IMR-90 (cell line): Measurements from ENCODE around the gene HCAR3.

Experiments used
- CHD1 ChIP-seq: IDR thresholded peaks from 2 replicates; pipeline ENCODE4 v1.6.1; 2012; ENCODE audit warnings: low read depth, low read length, improper control_type of control experiment
- CTCF ChIP-seq: conservative IDR thresholded peaks from 2 replicates; pipeline ENCODE4 v1.5.1; 2012; ENCODE audit warnings: mild to moderate bottlenecking, low read depth, low read length, improper control_type of control experiment
- FOS ChIP-seq: fragments of 150-350 bp; IDR thresholded peaks from 2 replicates; pipeline ENCODE4 v1.6.1; 2016; ENCODE audit warnings: low read depth, low read length
- MAFK ChIP-seq: IDR thresholded peaks from 2 replicates; pipeline ENCODE4 v1.6.1; 2012; ENCODE audit warnings: low read depth, low read length, improper control_type of control experiment
- NFE2L2 ChIP-seq: fragments of 150-350 bp; IDR thresholded peaks from 2 replicates; pipeline ENCODE4 v1.6.1; 2016; ENCODE audit warnings: low read depth, mild to moderate bottlenecking, low read length
- POLR2A ChIP-seq: IDR thresholded peaks from 2 replicates; pipeline ENCODE4 v1.6.1; 2012; ENCODE audit warnings: mild to moderate bottlenecking, low read depth, low read length
- RFX5 ChIP-seq: IDR thresholded peaks from 2 replicates; pipeline ENCODE4 v1.8.0; 2012; ENCODE audit warnings: low read depth, mild to moderate bottlenecking, low read length, moderate library complexity
- SMC3 ChIP-seq: fragments of 150-350 bp; IDR thresholded peaks from 2 replicates; pipeline ENCODE4 v1.6.1; 2016; ENCODE audit warnings: low read depth, mild to moderate bottlenecking, antibody characterized with exemption, low read length, moderate library complexity
- USF2 ChIP-seq: fragments of 150-350 bp; IDR thresholded peaks from 2 replicates; pipeline ENCODE4 v1.6.1; 2017; ENCODE audit warnings: mild to moderate bottlenecking, antibody characterized with exemption, low read length, low read depth

- no peak for TF ChIP-seq CTCF
- no peak for TF ChIP-seq RFX5
- TF ChIP-seq POLR2A, result no peak
- TF ChIP-seq SMC3, result no peak
- TF ChIP-seq NFE2L2, result no peak
- TF ChIP-seq FOS, result no peak
- TF ChIP-seq USF2, result no peak
- no peak for TF ChIP-seq CHD1
- no peak for TF ChIP-seq MAFK
These were observed 15.6 kb upstream of the HCAR3 start for GRCh38 chr12:122732170-122732569.
